Endothelial cell of umbilical vein (primary cell): Measurements from ENCODE around the gene TUBB3. TPM values are rescaled to one million over a fixed set of nuclear protein-coding genes. Genes with fewer than 3 reads are reported as not detected.

ENCODE experiments used
- BruUV-seq: library from RNA; stranded (reverse); fragments of 400-500 nt; replicated peaks from 2 replicates; lab custom pipeline; 2021; lab: Mats Ljungman, UMichigan
- CTCF ChIA-PET: fragments of 300-600, 350-600 bp; sonication (Branson Sonifier 250); formaldehyde crosslinking; loops from one replicate; lab custom pipeline; 2021; ENCODE audit warnings: antibody characterized with exemption, inconsistent platforms; lab: Charles Lee
- POLR2A ChIA-PET: fragments of 300-600, 350-600 bp; sonication (Branson Sonifier 250); formaldehyde crosslinking; loops from one replicate; lab custom pipeline; 2021; ENCODE audit warnings: antibody characterized with exemption, inconsistent platforms; lab: Charles Lee
- DNase-seq: peaks from one replicate; pipeline ENCODE4 v3.0.0-alpha.2; 2011; ENCODE audit warnings: low read depth, low spot score
- FAIRE-seq: peaks from 2 replicates; lab custom pipeline; 2011; peaks lifted over from hg19 to GRCh38; lab: Jason Lieb, UNC
- H2AFZ ChIP-seq: 2 replicates; pipeline ENCODE4 v1.6.0; 2012; ENCODE audit warnings: low read depth, low read length, control low read depth, inconsistent platforms
- H3K27ac ChIP-seq: 2 replicates; pipeline ENCODE4 v1.5.1; 2011; ENCODE audit warnings: low read depth, mild to moderate bottlenecking, control low read depth, low read length, moderate library complexity; ENCODE audit not compliant: insufficient read depth
- H3K27me3 ChIP-seq, 2 experiments: 2 replicates each; pipeline versions ENCODE4 v1.6.0 to v1.6.1; 2011; ENCODE audit warnings: low read length in 2 of 2, mixed read lengths in 1 of 2; ENCODE audit not compliant: control insufficient read depth in 2 of 2, insufficient read depth in 2 of 2
- H3K36me3 ChIP-seq, 2 experiments: 2 replicates in 1 of 2; 3 replicates in 1 of 2; pipeline ENCODE4 v1.5.1; 2011; ENCODE audit warnings: low read length in 2 of 2, mild to moderate bottlenecking in 1 of 2, moderate library complexity in 1 of 2; ENCODE audit not compliant: control insufficient read depth in 2 of 2, insufficient read depth in 2 of 2; ENCODE audit errors: extremely low read depth in 1 of 2
- H3K4me1 ChIP-seq: 3 replicates; pipeline ENCODE4 v1.5.1; 2011; ENCODE audit warnings: mild to moderate bottlenecking, low read length; ENCODE audit not compliant: control insufficient read depth, insufficient read depth; ENCODE audit errors: extremely low read depth
- H3K4me2 ChIP-seq: 2 replicates; pipeline ENCODE4 v1.6.1; 2011; ENCODE audit warnings: low read length, control low read depth, mixed read lengths; ENCODE audit not compliant: insufficient read depth
- H3K4me3 ChIP-seq, 3 experiments: fragments of 200-600 bp in 1 of 3; sonication (generic), shearing (Covaris generic) in 1 of 3; replicated peaks in 1 of 3; 2 replicates each; pipeline ENCODE4 v1.5.1; 2011 to 2016; ENCODE audit warnings: control low read depth in 3 of 3, low read length in 3 of 3, mild to moderate bottlenecking in 2 of 3, inconsistent platforms in 1 of 3, low read depth in 1 of 3, moderate library complexity in 1 of 3; ENCODE audit not compliant: insufficient read depth in 1 of 3
- H3K79me2 ChIP-seq: 2 replicates; pipeline ENCODE4 v1.6.0; 2012; ENCODE audit warnings: low read length, inconsistent platforms; ENCODE audit not compliant: control insufficient read depth, insufficient read depth
- H3K9ac ChIP-seq: replicated peaks from 2 replicates; pipeline ENCODE3; 2011; ENCODE audit warnings: low read length, control low read depth; ENCODE audit not compliant: insufficient read depth; ENCODE audit errors: extremely low read depth
- H3K9me1 ChIP-seq: replicated peaks from 3 replicates; pipeline ENCODE4 v1.6.0; 2011; ENCODE audit warnings: mild to moderate bottlenecking, low read length; ENCODE audit not compliant: control insufficient read depth, insufficient read depth; ENCODE audit errors: extremely low read depth
- H3K9me3 ChIP-seq: replicated peaks from 2 replicates; pipeline ENCODE4 v1.5.1; 2012; ENCODE audit warnings: low read length, inconsistent platforms; ENCODE audit not compliant: control insufficient read depth, insufficient read depth
- H4K20me1 ChIP-seq: replicated peaks from 2 replicates; pipeline ENCODE3; 2011; ENCODE audit warnings: mild to moderate bottlenecking, low read length; ENCODE audit not compliant: control insufficient read depth, insufficient read depth; ENCODE audit errors: extremely low read depth
- CTCF ChIP-seq, 2 donors: IDR thresholded peaks; 1 replicate in 1 of 2; 2 replicates in 1 of 2; pipeline ENCODE4 v1.5.1; 2011; ENCODE audit warnings: low read length in 2 of 2, mild to moderate bottlenecking in 2 of 2, moderate library complexity in 2 of 2, control low read depth in 1 of 2, inconsistent platforms in 1 of 2, low read depth in 1 of 2; ENCODE audit not compliant: insufficient read depth in 1 of 2; ENCODE audit errors: extremely low read depth in 1 of 2
- GATA2 ChIP-seq: IDR thresholded peaks from 2 replicates; pipeline ENCODE4 v1.7.0; 2011; ENCODE audit warnings: low read depth, mild to moderate bottlenecking, moderate library complexity, mixed read lengths, low read length; ENCODE audit not compliant: insufficient read length, insufficient read depth
- JUN ChIP-seq: IDR thresholded peaks from 2 replicates; pipeline ENCODE4 v1.6.1; 2011; ENCODE audit warnings: borderline replicate concordance, low read depth; ENCODE audit not compliant: insufficient read length, insufficient read depth
- MAX ChIP-seq: IDR thresholded peaks from 2 replicates; pipeline ENCODE4 v1.6.1; 2011; ENCODE audit not compliant: insufficient read depth, insufficient read length
- MYC ChIP-seq: IDR thresholded peaks from one replicate; pipeline ENCODE4 v1.6.1; 2011; ENCODE audit warnings: mild to moderate bottlenecking, low read depth, low read length
- POLR2A ChIP-seq: IDR thresholded peaks from 2 replicates; pipeline ENCODE4 v1.6.1; 2012; ENCODE audit warnings: low read depth, mild to moderate bottlenecking, control low read depth, low read length
- POLR2AphosphoS5 ChIP-seq: IDR thresholded peaks from 2 replicates; pipeline ENCODE4 v1.6.1; 2012; ENCODE audit warnings: low read depth, mild to moderate bottlenecking, control low read depth, low read length, moderate library complexity; ENCODE audit not compliant: insufficient read depth
- dilution Hi-C: fragments of 300-500 bp; cut with MboI; formaldehyde crosslinking; loops from one replicate; pipeline ENCODE4 v1.15.0; 2019; ENCODE audit warnings: low sequenced_read_pairs; ENCODE audit not compliant: extremely low pct_ligation_motif_present
- intact Hi-C: fragments of 100-400 bp; cut with micrococcal nuclease; formaldehyde crosslinking; loops from one replicate; pipeline ENCODE4 v1.10.0; 2022
- polyA plus RNA-seq, 4 experiments: library from polyadenylated mRNA; depleted of rRNA in 3 of 4; stranded (reverse) in 3 of 4; unstranded in 1 of 4; fragments of >200 nt; gene quantifications; 2 replicates each; pipeline versions ENCODE4 v1.2.1 to v1.2.3, GENCODE V29; 2011 to 2012; ENCODE audit warnings: missing spikeins in 1 of 4
- total RNA-seq: library from RNA; stranded (reverse); gene quantifications from 2 replicates; pipeline ENCODE4 v1.2.3, GENCODE V29; 2021

Gene TUBB3
- total and polyA plus RNA-seq, 2 donors (not counting 3 experiments of a cell fraction or from before 2014, with no cell fraction given) = 170 to 215 TPM

DNA sequence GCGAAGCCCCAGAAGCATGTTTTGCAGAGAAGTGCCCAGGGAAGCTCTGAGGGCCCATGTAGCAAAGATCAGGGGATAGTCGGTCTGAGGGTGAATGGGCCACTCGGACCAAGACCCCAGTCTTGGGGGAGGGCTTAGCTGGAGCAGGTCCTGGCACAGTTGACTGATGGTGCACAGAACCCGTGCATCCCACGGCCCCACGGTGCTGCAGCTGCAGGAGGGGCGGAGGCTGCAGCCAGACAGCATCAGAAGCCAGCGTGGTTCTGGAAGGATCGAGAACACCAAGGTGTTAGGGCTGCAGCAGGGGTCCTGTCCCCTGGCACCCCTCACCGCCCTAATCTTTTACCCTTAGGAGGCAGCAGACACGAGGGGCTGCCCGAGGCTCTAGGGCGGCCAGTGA lies 11.0 kb upstream of the TUBB3 start:
- ChIA-PET POLR2A (no interaction called here), CTCF (interaction anchor here (1.1 kb wide), 1 partner anchor 10 kb away, joined by 4 read pairs; no protein-coding TSS in a partner anchor)
- intact Hi-C loops (no loop called here), dilution Hi-C loops (no loop called here)
- TF ChIP-seq MAX (no peak), POLR2AphosphoS5 (no peak), JUN (no peak), POLR2A (no peak), GATA2 (no peak), MYC (no peak), CTCF (IDR thresholded peaks at IDR 0.05; ENCODE audit: extremely low read depth in 1 of 2, insufficient read depth in 1 of 2, low read depth in 1 of 2, low read length in 2 of 2) (no peak)
- Histone ChIP-seq H3K4me1 (peaks cover 3% of the 10 kb centered on the region), H3K27ac (no peak overlapping the region), H3K36me3 (peaks cover 6 to 22% of the 10 kb centered on the region in 2 experiments), H3K9me1 (no peaks in the 10 kb centered on the region), H3K4me3 (no peak overlapping the region), H3K4me2 (no peak overlapping the region), H3K79me2 (no peaks in the 10 kb centered on the region), H3K9me3 (no peaks in the 10 kb centered on the region), H3K9ac (no peak overlapping the region), H4K20me1 (no peaks in the 10 kb centered on the region), H3K27me3 (no peaks in the 10 kb centered on the region), H2AFZ (no peak overlapping the region)
- no peak for DNase-seq
- no TSS peak for BruUV-seq
- FAIRE-seq = no peak
